ENCODE measurements around the gene CHCHD10. TPM values are rescaled to one million over a fixed set of nuclear protein-coding genes. Genes with fewer than 3 reads are reported as not detected.

CHCHD10 gene
- total and polyA plus RNA-seq, 2 of the 4 experiments (the other 2 are of a cell fraction): 2.2 to 11.2 TPM

GRCh38 chr22:23755711-23756110 lies 12.1 kb downstream of the CHCHD10 start:
- peaks cover 0 to under 1% of the 10 kb centered on the region in 2 experiments; a peak in 3 of 4 replicates for H3K79me1 ChIP-seq (ENCODE audit: low read depth in 1 of 2, low read length in 2 of 2)
- DNase-seq: no peak
- H3K27me3 ChIP-seq (ENCODE audit: control insufficient read depth, insufficient read depth, low read length): 0 out of 2 replicates have a peak, but pooled peaks cover 1% of the 10 kb centered on the region
- no peak overlapping the region for H3K4me3 ChIP-seq (ENCODE audit: insufficient read depth, low read depth, low read length)
- H2BK5ac ChIP-seq (ENCODE audit: low read depth, low read length, poor library complexity, severe bottlenecking): no peak overlapping the region
- H4K20me1 ChIP-seq (ENCODE audit: insufficient read depth, low read length): no peaks in the 10 kb centered on the region
- no peak overlapping the region for H4K91ac ChIP-seq (ENCODE audit: insufficient read depth, low read depth, low read length)
- no peak overlapping the region for H2BK15ac ChIP-seq (ENCODE audit: low read depth, low read length)
- no peak overlapping the region for H2AK5ac ChIP-seq (ENCODE audit: low read depth, low read length)
- no peak overlapping the region for H3K4me2 ChIP-seq (ENCODE audit: low read depth, low read length)
- no TSS peak for BruUV-seq (replicated peaks)
- no peak for ATAC-seq (ENCODE audit: low read depth)
- intact Hi-C loops (cut with micrococcal nuclease): no loop called here
- H3K27ac ChIP-seq (ENCODE audit: insufficient read depth, low read length): no peak overlapping the region
- no peak overlapping the region for H2BK20ac ChIP-seq (ENCODE audit: low read depth, low read length)
- no peak overlapping the region for H2AK9ac ChIP-seq (replicated peaks; ENCODE audit: low read depth, low read length, poor library complexity)
- WGBS, 2 experiments (ENCODE audit: extremely low coverage in 2 of 2, insufficient read length in 1 of 2): no CpG with 5 or more reads among the region's 8 CpGs
- H3K14ac ChIP-seq (replicated peaks; ENCODE audit: low read depth, low read length): no peak overlapping the region
- no peak overlapping the region for H3K9ac ChIP-seq (ENCODE audit: low read depth, low read length)
- no peak overlapping the region for H2BK120ac ChIP-seq (ENCODE audit: low read depth, low read length)
- no peaks in the 10 kb centered on the region; the same call in 1 of the 2 replicates for H3K4me1 ChIP-seq (ENCODE audit: control insufficient read depth, insufficient read depth, low read length)
- dilution Hi-C loops (cut with HindIII; ENCODE audit: low sequenced_read_pairs, unreplicated experiment): no loop called here
- no peak overlapping the region for H3K18ac ChIP-seq (ENCODE audit: low read depth, low read length)
- no peaks in the 10 kb centered on the region for H3K9me3 ChIP-seq (ENCODE audit: control insufficient read depth, insufficient read depth, low read length)
- CTCF ChIA-PET: no interaction called here
- POLR2A ChIA-PET (ENCODE audit: unreplicated experiment): no interaction called here
- H4K5ac ChIP-seq (ENCODE audit: low read depth, low read length): no peak overlapping the region
- H3K36me3 ChIP-seq (ENCODE audit: control insufficient read depth, insufficient read depth, low read length): no peaks in the 10 kb centered on the region
- no peak for TF ChIP-seq MXI1 (IDR thresholded peaks at IDR 0.05; ENCODE audit: borderline replicate concordance, low read depth, low read length)
- TF ChIP-seq SMC3 (IDR thresholded peaks at IDR 0.05; ENCODE audit: low read depth, low read length): no peak
- no peak for TF ChIP-seq RFX5 (IDR thresholded peaks at IDR 0.05; ENCODE audit: low read depth, low read length)
- TF ChIP-seq, protein P1, sequence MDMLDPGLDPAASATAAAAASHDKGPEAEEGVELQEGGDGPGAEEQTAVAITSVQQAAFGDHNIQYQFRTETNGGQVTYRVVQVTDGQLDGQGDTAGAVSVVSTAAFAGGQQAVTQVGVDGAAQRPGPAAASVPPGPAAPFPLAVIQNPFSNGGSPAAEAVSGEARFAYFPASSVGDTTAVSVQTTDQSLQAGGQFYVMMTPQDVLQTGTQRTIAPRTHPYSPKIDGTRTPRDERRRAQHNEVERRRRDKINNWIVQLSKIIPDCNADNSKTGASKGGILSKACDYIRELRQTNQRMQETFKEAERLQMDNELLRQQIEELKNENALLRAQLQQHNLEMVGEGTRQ (IDR thresholded peaks at IDR 0.05; ENCODE audit: low read depth, low read length): no peak
- no peak for TF ChIP-seq FOS (IDR thresholded peaks at IDR 0.05; ENCODE audit: low read depth, low read length)
- no peak for TF ChIP-seq ELK1 (IDR thresholded peaks at IDR 0.05; ENCODE audit: borderline replicate concordance, low read depth, low read length)
- no peak for TF ChIP-seq POLR2A (IDR thresholded peaks at IDR 0.05; ENCODE audit: low read depth, low read length)
- H3K56ac ChIP-seq (ENCODE audit: extremely low read depth, insufficient read depth, low read length): no peak overlapping the region
- no peak overlapping the region for H2AFZ ChIP-seq (replicated peaks; ENCODE audit: low read length, poor library complexity)
- no peak overlapping the region for H3K23ac ChIP-seq (ENCODE audit: low read depth, low read length)
- H3K9me1 ChIP-seq (ENCODE audit: insufficient read depth, low read length): no peaks in the 10 kb centered on the region
- in situ Hi-C loops (cut with MboI; ENCODE audit: low sequenced_read_pairs): no loop called here
- no peak overlapping the region for H4K8ac ChIP-seq (ENCODE audit: low read depth in 2 of 2, low read length in 2 of 2)
- H3K4ac ChIP-seq (ENCODE audit: low read depth, low read length): no peak overlapping the region

Data from IMR-90 (cell line).